Right lobe of liver (tissue), 6 donors: ENCODE measurements around the gene UCHL5. TPM values are rescaled to one million over a fixed set of nuclear protein-coding genes. Genes with fewer than 3 reads are reported as not detected.

Experiments used
- ATAC-seq, 4 donors: fragments of 200-7000 bp; cut with Tn5 transposase; one replicate each; pipeline ENCODE4 v1.9.1; 2020; ENCODE audit warnings: mild to moderate bottlenecking in 4 of 4, moderate library complexity in 4 of 4
- DNase-seq, 3 donors: peaks; one replicate each; pipeline ENCODE4 v3.0.0-alpha.2; 2020
- H3K27ac ChIP-seq, 3 donors: fragments of 200-600 bp; one replicate each; pipeline ENCODE4 v1.8.0; 2022
- H3K27me3 ChIP-seq, 2 donors: fragments of 200-600 bp; one replicate each; pipeline ENCODE4 v1.8.0; 2022
- H3K36me3 ChIP-seq, 4 donors: fragments of 200-600 bp; sonication (generic) in 1 of 4; one replicate each; pipeline versions ENCODE4 v1.5.1 to v1.8.0; 2017 to 2022; ENCODE audit warnings: control low read depth in 1 of 4
- H3K4me1 ChIP-seq, 4 donors: fragments of 200-600 bp; sonication (generic) in 1 of 4; one replicate each; pipeline versions ENCODE4 v1.5.1 to v1.8.0; 2017 to 2022; ENCODE audit warnings: control low read depth in 1 of 4
- H3K4me3 ChIP-seq, 3 donors: fragments of 200-600 bp; one replicate each; pipeline ENCODE4 v1.8.0; 2022
- H3K9me3 ChIP-seq, 4 donors: fragments of 200-600 bp; sonication (generic) in 1 of 4; one replicate each; pipeline versions ENCODE4 v1.5.1 to v1.8.0; 2017 to 2022; ENCODE audit warnings: control low read depth in 1 of 4
- CTCF ChIP-seq, 4 donors: fragments of 200-600 bp in 3 of 4; fragments of 450-650 bp in 1 of 4; IDR thresholded peaks; one replicate each; pipeline versions ENCODE4 v1.5.1 to v1.8.0; 2016 to 2022; ENCODE audit warnings: antibody characterized with exemption in 4 of 4, mild to moderate bottlenecking in 2 of 4
- POLR2A ChIP-seq: fragments of 450-650 bp; IDR thresholded peaks from one replicate; pipeline ENCODE4 v1.6.1; 2017; ENCODE audit warnings: antibody characterized with exemption, mild to moderate bottlenecking
- WGBS: methylation state at CpG from one replicate; pipeline ENCODE4 v1.1.6; 2018; ENCODE audit warnings: low coverage, low lambda C conversion rate; ENCODE audit not compliant: insufficient coverage; ENCODE audit errors: missing lambda C conversion rate; 5-methylcytosine and 5-hydroxymethylcytosine counted together
- intact Hi-C, 2 donors: fragments of 100-400 bp; cut with DNase I; formaldehyde crosslinking; loops; one replicate each; pipeline versions ENCODE4 v1.11.2 to v1.14.1; 2022
- total RNA-seq, 6 experiments: library from RNA; depleted of rRNA in 2 of 6; stranded (reverse); fragments of >200 nt in 2 of 6; fragmentation: NEBNext Ultra II Directional in 3 of 6; extraction: Animal tissue kit (Norgen Biotek cat#: 25700) in 3 of 6; gene quantifications; one replicate each; pipeline versions ENCODE4 v1.1.0 to v1.2.4, GENCODE V29; 2016 to 2023
- donor health status: DM: no; HTN: yes; CAD: no.
- donor health status: DM: no; HTN: no; CAD: no.
- donor health status: DM: no; HTN: no; CAD: no.
- donor health status: DM: no; HTN: yes; CAD: no.
- donor health status: DM: no; HTN: yes; CAD: no.

UCHL5 gene
- total RNA-seq, 6 experiments from 2014 or later: 11.5 to 28.6 (median 22.3) TPM

- no peak overlapping the region for H3K27ac ChIP-seq
- intact Hi-C loops: no loop called here
- peaks cover 0 to 14% (median 0%) of the 10 kb centered on the region in 4 donors for H3K36me3 ChIP-seq
- no peak for TF ChIP-seq POLR2A
- TF ChIP-seq CTCF (IDR thresholded peaks at IDR 0.05): no peak
- no peak overlapping the region for H3K4me3 ChIP-seq
- 63% methylated on average over 1 of the region's 1 CpG for WGBS
- ATAC-seq (no peak), DNase-seq (no peak)
- peaks cover 0 to 3% (median 0%) of the 10 kb centered on the region in 4 donors for H3K4me1 ChIP-seq
- no peaks in the 10 kb centered on the region for H3K9me3 ChIP-seq
- no peaks in the 10 kb centered on the region for H3K27me3 ChIP-seq
Observed at GRCh38 chr1:193030280-193030679, 28.9 kb downstream of the UCHL5 start.

GRCh38 chr1:193025218-193025617, 33.9 kb downstream of the UCHL5 start:
- no peak for TF ChIP-seq POLR2A
- TF ChIP-seq CTCF (IDR thresholded peaks at IDR 0.05): peak in 1 of 4 donors; percentile 28
- peak; percentile 60 to 99 (median 80) for ATAC-seq
- Histone ChIP-seq H3K27me3 (no peaks in the 10 kb centered on the region), H3K4me1 (peaks cover 0 to 10% (median 0%) of the 10 kb centered on the region in 4 donors), H3K27ac (no peak overlapping the region), H3K9me3 (no peaks in the 10 kb centered on the region), H3K36me3 (peaks cover 0 to 25% (median 1%) of the 10 kb centered on the region in 4 donors), H3K4me3 (no peak overlapping the region)
- DNase-seq: peak in 1 of 3 donors; percentile 50
- intact Hi-C loops: loop anchor here in 1 of 2 donors (10.0 kb wide), 1 partner anchor 220 kb away; the partner anchor contains the start of gene RGS2

- Histone ChIP-seq H3K4me1 (peaks cover 0 to 7% (median 0%) of the 10 kb centered on the region in 4 donors), H3K36me3 (peaks cover 0 to 11% (median 1%) of the 10 kb centered on the region in 4 donors), H3K4me3 (no peak overlapping the region), H3K9me3 (no peaks in the 10 kb centered on the region), H3K27ac (no peak overlapping the region), H3K27me3 (no peaks in the 10 kb centered on the region)
- intact Hi-C loops: loop anchor here (5.0 to 10.0 kb wide), 2 partner anchors 212 to 215 kb away; partner anchors contain the start of gene RGS2 (in 2 of the 2)
- DNase-seq: no peak
- TF ChIP-seq POLR2A (no peak), CTCF (IDR thresholded peaks at IDR 0.05) (peak; percentile 48 to 62 (median 52))
- peak; percentile 70 to 84 (median 74) for ATAC-seq
Observed at GRCh38 chr1:193019442-193020026, 39.6 kb downstream of the UCHL5 start.

- no peaks in the 10 kb centered on the region for H3K9me3 ChIP-seq
- intact Hi-C loops: loop anchor here in 1 of 2 donors (5.0 kb wide), 1 partner anchor 209 kb away; the partner anchor contains the start of gene RGS2
Observed at GRCh38 chr1:193016788-193017187, 42.4 kb downstream of the UCHL5 start.

More at GRCh38 chr1:193016788-193017187, 42.4 kb downstream of the UCHL5 start:
- ATAC-seq: no peak
- Histone ChIP-seq H3K27me3 (no peaks in the 10 kb centered on the region), H3K4me3 (no peak overlapping the region), H3K36me3 (peaks cover 0 to 11% (median 0%) of the 10 kb centered on the region in 4 donors), H3K27ac (no peak overlapping the region), H3K4me1 (peaks cover 0 to 7% (median 0%) of the 10 kb centered on the region in 4 donors)
- TF ChIP-seq CTCF (IDR thresholded peaks at IDR 0.05) (no peak), POLR2A (no peak)
- DNase-seq: no peak
